GM12801 (cell line): Measurements from ENCODE around the gene TMEM178B.

Experiments
- TF ChIP-seq, protein P1 (sequence below): IDR thresholded peaks from one replicate; pipeline ENCODE4 v1.5.1; 2011; ENCODE audit warnings: control low read depth; ENCODE audit not compliant: insufficient read length; ENCODE audit errors: extremely low read depth

TMEM178B gene

GRCh38 chr7:141073641-141074161 lies at the start of gene TMEM178B:
Gene TMEM178B, plus strand, starts transcription at chr7:141074064.
- TF ChIP-seq, protein P1, sequence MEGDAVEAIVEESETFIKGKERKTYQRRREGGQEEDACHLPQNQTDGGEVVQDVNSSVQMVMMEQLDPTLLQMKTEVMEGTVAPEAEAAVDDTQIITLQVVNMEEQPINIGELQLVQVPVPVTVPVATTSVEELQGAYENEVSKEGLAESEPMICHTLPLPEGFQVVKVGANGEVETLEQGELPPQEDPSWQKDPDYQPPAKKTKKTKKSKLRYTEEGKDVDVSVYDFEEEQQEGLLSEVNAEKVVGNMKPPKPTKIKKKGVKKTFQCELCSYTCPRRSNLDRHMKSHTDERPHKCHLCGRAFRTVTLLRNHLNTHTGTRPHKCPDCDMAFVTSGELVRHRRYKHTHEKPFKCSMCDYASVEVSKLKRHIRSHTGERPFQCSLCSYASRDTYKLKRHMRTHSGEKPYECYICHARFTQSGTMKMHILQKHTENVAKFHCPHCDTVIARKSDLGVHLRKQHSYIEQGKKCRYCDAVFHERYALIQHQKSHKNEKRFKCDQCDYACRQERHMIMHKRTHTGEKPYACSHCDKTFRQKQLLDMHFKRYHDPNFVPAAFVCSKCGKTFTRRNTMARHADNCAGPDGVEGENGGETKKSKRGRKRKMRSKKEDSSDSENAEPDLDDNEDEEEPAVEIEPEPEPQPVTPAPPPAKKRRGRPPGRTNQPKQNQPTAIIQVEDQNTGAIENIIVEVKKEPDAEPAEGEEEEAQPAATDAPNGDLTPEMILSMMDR, result no peak

DNA sequence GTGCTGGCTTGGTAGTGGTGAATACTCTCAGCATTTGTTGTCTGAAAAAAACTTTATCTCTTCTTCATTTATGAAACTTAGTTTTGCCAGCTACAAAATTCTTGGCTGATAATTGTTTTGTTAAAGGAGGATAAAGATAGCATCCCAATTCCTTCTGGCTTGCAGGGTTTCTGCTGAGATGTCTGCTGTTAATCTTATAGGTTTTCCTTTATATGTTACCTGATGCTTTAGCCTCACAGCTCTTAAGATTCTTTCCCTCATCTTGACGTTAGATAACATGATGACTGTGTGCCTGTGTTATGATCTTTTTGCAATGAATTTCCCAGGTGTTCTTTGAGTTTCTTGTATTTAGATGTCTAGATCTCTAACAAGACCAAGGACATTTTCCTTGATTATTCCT lies 49.2 kb upstream of the TMEM178B start:
- TF ChIP-seq, protein P1, result no peak

- TF ChIP-seq, protein P1, result no peak
Observed at GRCh38 chr7:141027043-141027442, 46.8 kb upstream of the TMEM178B start.

DNA sequence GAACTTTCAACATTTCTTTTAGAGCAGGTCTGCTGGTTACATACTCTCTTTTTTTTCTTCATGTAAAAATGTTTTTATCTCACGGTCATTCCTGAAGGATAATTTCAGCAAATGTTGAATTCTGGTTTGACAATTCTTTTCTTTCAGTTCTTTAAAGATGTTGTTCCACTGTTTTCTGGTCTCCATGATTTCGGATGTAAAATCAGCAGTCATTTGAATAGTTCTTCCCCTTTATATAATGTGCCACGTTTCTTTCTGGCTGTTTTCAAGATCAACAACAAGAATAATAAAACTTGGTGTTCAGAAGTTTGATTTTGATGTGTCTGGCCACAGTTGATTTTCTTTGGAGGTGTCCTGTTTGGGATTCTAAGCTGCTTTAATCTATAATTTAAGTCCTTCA lies 45.1 kb upstream of the TMEM178B start:
- TF ChIP-seq, protein P1, result no peak

- TF ChIP-seq, protein P1, result no peak
Observed at GRCh38 chr7:141039376-141039775, 34.5 kb upstream of the TMEM178B start.

- TF ChIP-seq, protein P1, result no peak
Observed at GRCh38 chr7:141042222-141043193, 31.4 kb upstream of the TMEM178B start.

- TF ChIP-seq, protein P1, result no peak
Observed at GRCh38 chr7:141043616-141044015, 30.2 kb upstream of the TMEM178B start.
